ENCODE results near the gene TTC39C.

Gene TTC39C

DNA sequence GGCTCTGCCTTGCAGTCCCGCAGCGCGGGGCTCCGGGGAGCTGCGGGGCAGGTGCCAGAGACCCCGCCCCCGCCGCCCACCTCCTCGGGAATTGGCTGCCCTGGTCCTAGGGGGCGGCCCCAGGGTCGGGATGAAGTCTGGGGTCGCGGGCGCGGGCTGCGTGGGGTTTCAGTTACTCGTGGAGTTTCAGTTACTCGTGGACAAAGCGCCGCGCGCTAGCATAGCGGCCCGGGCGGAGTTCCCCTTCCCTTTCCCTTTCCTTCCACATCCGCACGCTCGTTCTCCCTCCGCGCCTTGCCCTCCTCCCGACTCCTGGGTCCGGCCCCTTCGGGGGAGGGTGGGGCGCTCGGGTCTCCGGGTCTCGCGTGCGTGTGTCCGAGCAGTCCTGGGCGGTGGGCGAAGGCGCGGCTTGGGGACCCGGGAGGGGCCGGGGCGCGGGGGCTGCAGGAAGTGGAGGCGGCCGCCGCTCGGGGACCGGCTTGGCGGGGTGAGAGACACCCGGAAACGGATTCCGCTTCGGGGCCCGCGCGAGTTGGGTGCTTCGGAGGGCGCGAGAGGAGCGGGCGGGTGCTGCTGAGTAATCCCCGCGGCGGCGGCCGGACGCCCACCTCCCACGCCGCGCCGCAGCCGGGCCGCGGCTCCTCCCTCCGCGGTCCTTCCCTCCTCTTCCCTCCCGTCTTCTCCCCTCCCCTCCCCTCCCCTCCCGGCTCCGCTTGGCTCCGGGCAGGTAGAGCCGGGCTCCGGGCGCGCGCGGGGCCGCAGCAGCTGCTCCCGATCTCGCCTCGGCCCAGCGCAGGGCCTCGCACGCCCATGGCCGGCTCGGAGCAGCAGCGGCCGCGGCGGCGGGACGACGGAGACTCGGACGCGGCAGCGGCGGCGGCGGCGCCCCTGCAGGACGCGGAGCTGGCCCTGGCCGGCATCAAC, at the start of gene TTC39C:
TTC39C (plus strand) TSS at position 693 of the 924 bp plus-strand sequence; CDS start at position 811, 118 bp downstream.
- DNase-seq (ENCODE audit: low read depth, low spot score): peak; percentile 66

DNA sequence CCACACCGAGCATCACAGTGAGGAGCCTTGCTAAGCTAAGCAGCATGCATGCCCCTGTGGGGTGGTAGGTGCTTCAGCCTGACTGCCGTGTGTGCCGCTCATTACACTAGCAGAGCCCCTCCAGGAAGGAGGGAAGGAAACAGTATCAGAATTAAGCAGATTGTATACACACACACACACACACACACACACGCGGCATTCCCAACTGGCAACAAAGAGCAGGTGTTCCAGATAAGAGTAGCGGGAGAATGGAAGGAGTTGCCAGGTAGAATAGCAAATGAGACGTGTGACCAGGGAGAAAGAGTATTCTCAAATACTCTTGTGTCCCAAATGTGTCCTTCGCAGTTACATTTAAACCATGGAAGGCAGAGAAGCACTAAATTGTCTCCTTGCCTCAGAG, 47.6 kb upstream of the TTC39C start:
- no peak for DNase-seq (ENCODE audit: low read depth, low spot score)

DNA sequence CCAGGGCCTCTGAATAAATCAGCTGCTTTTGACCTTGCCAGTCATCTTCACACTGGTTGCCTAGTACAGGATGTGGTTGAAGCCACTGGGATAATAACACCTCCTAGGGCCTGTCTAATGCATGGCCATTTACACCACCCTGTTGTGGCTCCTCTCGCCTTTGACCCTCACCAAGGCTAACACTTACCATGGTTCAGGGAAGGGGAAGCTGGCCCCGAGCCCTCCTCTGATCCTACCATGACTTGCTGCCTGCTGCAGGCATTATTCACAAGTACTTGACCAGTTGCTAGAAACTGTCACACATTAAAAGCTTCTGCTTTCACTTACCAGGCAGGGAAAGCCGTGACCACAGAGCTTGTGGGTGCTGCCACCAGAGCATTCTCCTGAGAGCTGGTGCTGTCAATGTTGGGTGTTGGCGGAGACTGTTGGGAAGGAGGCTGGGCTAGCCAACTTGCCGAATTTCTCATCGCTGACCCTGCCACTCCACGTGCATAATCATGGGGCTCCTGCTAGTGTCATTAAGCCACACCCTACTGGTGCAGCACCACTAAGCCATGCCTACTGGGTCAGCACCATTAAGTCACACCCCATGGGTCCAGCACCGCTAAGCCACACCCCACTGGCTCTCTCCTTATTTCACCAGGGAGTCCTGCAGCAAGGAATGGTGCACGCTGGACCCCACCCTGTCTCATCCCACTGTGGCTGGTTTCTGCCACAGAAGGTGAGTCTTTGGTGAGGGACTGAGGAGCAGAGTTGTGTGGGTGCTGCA, 47.0 kb upstream of the TTC39C start:
- no peak for DNase-seq (ENCODE audit: low read depth, low spot score)

DNA sequence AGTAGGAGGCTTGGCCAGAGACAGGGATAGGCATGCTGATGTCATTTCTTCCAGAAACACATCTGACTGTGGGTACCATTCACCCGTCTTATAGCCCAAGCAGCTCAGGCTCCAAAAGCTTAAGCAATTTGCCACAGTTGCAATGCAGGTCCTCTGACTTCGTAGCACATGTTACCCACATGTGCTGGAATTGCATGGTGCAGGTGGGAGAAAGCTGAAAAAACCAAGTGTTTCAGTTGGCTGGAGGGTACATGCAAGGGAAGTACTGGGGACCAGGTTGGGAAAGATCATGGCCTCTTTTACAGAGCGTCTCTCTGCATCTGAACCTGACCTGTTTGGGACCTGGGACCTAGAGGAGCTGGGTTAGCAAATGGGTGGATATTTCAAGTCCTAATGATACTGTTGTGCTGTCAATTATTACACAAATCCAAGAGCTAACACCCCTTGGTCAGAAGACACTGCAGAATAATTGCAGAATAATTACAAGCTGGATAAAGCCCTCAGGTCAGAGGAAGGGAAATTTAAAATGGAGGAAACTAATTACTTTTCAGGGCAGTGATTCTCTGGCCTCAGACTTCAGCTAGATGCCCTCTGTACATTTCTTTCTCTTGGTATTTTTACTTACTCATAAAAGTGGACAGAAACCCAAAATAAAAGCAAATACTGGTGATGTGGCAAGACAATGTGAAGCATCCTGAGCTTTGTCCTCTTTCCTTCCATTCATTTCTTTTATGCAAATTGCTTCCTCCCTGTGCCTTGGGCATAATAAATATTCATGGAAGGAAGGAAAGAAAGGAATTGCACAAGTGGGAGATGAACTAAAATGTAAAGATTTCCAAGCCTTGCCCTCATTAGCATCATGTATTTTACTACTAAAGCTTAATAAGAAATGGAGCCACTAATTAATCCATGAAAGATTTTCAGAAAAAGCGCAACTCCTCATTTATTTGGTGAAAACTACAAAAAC, 45.6 kb upstream of the TTC39C start:
- DNase-seq (ENCODE audit: low read depth, low spot score): no peak

DNA sequence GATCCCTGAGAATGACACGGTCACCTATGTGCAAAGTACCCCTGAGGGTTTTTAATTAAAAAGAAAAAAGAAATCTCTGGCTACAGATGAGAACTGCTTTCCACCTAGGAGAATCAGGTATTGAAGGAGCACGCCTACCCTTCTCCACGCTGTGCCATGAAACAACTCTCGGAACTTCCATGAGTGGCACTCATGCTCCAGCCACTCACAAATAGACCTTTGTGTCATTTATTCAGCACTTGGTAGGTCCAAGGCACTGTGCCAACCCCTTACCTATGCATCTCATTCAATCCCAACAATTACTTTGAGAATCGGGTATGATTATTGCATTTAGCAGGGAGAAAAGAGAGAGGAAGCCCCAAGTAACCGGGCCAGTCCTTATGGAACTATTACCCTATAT, 44.9 kb upstream of the TTC39C start:
- no peak for DNase-seq (ENCODE audit: low read depth, low spot score)

DNA sequence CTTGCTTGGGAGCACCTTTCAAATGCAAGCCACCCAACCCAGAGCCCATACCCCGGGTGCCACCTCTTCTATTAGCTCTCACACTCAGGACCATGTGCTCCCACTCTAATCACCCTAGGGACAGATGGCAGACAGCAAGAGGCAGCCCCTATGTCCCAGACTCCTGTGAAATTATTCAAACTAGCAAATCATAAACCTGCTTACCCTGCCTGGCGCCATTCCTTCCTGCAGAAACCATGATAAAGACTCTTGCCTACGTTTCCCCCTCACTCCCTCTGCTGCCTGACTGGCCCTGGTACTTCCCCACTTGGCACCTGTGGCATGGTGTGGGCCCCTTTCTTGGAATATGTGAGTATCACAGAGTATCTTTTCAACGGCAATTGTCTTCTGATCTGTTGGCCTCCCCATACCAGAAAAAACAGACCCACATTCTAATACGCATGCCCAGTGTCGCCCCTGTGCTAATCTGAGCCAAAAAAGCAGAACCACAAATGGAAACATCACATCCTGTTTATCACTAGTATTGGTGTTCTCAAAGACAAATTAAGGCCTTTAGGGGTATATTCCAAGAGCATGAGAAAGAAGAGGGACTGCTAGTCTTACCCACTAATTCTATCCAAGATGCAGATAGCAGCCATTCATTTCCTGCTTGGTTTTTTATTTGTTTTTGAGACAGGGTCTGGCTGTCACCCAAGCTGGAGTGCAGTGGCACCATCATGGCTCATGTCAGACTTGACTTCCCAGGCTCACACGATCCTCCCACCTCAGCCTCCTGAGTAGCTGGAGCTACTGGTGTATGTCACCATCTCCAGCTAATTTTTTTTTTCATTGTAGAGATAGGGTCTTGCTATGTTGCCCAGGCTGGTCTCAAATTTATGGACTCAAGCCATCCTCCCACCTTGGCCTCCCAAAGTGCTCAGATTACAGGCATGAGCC, 44.1 kb upstream of the TTC39C start:
- DNase-seq (ENCODE audit: low read depth, low spot score): no peak

DNA sequence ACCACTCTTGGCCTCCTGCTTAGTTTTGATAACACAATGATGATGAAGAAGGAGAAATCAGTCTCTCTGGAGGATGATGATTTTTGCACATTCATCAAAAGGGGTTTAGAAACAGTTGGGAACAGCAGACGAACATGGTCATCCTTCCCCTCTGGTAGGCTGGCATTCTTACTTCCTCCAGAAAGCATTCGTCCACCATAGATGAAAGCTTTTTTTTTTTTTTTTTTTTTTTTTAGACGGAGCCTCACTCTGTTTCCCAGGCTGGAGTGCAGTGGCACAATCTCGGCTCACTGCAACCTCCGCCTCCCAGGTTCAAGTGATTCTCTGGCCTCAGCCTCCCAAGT, 43.5 kb upstream of the TTC39C start:
- no peak for DNase-seq (ENCODE audit: low read depth, low spot score)

DNA sequence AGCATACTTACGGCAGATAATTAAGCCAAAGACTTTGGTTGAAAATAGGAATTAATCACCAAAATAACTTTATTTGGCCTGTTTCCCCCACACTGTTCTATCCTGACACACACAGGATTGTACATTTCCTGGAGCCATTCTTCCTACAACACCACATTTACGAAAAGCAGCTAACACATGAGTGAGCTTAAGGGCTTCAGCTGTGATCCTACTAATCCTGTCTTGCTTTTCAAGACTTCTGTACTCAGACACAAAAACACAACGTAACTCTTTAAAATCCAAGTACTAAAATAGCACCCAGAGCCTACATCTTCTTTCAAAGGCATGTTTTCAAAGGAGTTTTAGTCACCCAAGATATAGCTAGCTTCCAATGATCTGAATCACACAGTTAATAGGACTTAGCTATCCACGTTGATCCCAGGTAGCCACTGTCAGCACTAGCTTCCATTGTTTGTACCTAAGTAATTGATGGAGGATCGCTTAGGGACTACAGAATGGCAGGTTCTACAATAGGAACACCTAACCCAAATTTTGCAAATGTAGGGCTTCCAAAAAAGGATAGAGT, 42.8 kb upstream of the TTC39C start:
- DNase-seq (ENCODE audit: low read depth, low spot score): no peak

DNA sequence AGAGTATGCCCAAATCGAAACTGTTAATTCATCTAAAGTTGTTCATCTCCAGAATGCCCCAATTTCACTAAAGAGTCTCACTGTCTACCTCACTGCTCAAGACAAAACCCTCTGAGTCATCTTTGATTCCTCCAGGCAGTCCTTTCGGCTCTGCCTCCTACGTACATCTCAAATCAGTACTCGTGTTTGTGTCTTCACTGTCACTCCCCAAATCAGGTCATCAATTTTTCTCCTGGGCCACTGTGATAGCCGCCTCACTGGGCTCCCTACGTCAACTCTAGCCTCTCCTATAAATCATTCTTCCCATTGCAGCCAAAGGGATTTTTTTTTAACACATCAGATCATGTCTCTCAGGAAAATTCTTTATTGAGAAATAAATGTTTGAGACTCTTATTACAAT, 42.1 kb upstream of the TTC39C start:
- DNase-seq (ENCODE audit: low read depth, low spot score): peak; percentile 26

DNA sequence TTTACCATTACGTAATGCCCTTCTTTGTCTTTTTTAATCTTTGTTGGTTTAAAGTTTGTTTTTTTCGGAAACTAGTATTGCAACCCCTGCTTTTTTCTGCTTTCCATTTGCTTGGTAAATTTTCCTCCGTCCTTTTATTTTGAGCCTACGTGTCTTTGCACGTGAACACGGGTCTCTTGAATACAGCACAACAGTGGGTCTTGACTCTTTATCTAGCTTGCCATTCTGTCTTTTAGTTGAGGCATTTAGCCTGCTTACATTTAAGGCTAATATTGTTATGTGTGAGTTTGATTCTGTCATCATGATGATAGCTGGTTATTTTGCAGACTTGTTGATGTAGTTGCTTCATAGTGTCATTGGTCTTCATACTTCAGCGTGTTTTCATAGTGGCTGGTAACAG, 37.5 kb upstream of the TTC39C start:
- no peak for DNase-seq (ENCODE audit: low read depth, low spot score)

DNA sequence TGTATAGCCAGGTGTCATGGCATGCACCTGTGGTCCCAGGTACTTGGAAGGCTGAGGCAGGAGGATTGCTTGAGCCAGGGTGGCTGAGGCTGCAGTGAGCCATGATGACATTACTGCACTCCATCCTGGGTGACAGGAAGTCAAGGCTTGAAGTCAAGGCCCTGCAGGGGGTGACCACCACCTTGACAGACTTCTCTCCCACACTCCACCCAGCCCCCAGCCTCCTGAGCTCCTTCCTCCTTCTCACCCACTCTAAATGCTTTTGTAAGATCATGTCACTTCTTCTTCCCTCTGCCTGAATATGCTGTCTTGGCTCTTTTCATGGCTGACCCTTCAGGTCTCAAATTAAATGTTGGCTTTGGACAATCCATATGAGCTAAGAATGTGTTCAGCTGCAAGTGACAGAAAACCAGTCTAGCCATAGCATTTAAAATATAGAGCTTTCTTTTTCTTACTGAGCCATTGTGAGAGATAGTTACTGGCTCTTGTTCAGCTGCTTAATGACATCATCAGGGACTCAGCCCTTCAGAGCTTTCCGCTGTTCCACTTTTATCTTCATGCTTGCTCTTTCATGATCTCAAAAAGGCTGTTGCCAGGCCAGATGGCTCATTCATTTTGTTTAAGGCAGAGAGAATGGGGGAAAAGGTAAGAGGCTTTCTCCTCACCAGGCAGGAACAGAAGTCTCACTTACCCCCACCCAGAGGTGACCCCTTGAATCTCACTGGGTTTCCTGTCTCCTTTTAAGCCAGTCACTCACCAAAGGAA, 36.7 kb upstream of the TTC39C start:
- no peak for DNase-seq (ENCODE audit: low read depth, low spot score)

DNA sequence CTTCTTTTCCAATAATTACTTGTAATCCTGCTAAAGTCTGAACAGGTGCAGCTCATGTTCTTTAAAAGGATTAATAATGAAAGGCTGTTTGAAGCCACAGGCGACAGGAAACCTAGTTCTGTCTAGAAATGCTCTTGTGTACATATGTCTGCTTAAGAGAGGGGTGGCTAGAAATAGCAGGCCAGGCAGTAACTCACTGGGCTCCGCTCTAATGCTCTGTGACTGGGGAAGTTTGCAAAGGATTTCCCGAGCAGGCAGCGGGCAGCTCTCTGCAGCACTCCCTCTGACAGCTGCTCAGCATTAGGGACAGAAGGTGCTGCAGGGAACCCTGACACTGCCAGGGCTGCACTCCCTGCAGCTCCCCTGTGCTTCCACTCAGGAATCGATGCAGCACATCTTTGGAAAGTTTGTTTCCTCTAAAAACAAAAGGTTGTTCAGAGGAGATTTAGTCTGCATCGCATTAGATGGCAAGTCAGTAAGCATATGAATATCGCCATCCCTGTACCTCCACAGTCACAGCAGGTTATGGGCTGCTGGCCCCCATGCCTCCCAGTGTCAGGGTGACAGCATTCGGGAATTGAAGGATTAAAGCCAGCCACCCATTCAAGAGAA, 33.1 kb upstream of the TTC39C start:
- DNase-seq (ENCODE audit: low read depth, low spot score): no peak

DNA sequence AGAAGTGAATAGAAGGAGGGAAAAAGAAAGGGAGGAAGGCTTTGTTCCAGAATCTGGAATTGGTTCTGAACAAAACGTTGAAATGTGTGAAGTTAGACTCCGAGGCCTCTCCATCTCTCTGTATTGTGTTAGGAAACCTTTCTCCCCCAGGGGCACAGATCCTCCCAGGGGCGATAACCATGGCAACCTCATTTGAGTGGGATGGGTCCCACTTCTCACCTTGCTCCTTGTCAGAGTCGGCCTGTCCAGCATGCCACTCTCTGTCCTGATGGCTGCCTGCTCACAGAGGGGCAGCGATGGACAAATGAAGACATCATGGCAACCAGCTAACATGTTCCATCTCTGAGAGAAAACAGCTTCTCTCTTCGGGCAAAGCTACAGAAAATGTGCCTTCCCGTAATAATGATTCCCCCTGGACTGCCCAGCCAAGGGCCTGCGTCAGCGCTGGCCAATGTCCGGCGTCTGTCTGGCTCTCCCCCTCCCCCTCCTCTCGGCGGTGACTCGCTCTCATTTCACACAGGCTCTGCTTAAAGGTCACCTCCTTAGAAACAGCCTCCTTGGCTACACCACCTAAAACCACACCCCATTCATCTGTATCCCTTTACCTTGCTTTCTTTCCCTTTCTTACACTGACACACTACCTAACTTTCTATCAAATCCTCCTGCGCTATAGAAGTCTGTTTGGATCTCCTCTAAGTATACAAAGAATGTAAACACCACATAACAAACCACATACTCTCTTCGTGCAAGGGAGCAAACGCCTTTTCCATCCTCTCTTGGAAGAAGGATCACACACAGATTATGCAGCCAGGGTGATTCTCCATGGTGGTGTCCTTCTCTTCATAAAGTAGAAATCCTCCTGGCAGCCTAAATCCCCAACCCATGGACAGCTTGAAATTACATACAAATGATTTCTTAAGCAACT, 32.1 kb upstream of the TTC39C start:
- DNase-seq (ENCODE audit: low read depth, low spot score): no peak

DNA sequence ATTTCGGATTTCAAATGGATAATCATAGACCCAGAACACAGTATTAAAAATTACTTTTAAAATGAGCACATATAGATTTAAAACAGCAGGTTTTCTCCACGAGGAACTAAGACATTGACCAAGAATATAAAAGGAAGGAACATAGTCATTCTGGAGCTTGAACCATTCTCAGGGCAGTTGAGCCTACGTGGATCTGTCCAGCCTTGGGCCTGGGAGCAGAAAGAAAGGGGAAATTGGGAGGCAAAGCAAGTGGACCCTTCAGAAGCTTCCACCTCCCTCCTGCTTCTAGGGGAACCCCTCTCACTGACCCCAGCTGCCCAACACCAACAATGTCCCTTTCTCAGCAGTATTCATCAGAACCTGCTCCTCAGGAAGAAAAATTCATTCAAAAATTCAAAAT, 31.4 kb upstream of the TTC39C start:
- DNase-seq (ENCODE audit: low read depth, low spot score): no peak

DNA sequence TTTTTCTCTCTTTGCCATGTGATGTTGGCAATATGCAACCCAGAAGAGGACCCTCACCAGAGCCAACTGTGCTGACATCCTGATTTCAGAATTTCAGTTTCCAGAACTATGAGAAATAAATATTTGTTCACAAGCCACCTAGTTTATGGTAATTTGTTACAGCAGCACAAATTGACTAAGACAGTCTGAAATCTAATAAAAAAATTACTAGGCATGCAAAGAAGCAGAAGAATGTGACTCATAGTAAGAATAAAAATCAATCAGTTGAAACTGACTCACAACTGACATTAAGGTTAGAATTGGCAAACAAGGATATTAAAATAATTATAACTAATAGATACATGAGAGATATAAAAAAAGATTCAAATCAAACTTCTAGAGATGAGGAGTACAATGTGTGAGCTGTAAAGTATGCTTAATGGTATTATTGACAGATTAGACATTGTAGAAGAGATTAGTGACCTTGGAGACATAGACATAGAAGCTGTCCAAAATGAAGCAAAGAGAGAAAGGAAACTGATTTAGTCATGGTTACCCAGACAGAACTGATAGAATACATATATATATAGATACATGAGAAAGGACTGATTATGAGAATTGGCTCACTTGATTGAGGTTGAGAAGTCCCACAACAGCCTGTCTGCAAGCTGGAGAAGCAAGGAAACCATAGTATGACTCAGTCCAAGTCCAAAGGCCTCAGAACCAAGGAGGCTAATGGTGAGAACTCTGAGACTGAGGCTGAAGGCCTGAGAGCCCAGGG, 27.8 kb upstream of the TTC39C start:
- no peak for DNase-seq (ENCODE audit: low read depth, low spot score)

DNA sequence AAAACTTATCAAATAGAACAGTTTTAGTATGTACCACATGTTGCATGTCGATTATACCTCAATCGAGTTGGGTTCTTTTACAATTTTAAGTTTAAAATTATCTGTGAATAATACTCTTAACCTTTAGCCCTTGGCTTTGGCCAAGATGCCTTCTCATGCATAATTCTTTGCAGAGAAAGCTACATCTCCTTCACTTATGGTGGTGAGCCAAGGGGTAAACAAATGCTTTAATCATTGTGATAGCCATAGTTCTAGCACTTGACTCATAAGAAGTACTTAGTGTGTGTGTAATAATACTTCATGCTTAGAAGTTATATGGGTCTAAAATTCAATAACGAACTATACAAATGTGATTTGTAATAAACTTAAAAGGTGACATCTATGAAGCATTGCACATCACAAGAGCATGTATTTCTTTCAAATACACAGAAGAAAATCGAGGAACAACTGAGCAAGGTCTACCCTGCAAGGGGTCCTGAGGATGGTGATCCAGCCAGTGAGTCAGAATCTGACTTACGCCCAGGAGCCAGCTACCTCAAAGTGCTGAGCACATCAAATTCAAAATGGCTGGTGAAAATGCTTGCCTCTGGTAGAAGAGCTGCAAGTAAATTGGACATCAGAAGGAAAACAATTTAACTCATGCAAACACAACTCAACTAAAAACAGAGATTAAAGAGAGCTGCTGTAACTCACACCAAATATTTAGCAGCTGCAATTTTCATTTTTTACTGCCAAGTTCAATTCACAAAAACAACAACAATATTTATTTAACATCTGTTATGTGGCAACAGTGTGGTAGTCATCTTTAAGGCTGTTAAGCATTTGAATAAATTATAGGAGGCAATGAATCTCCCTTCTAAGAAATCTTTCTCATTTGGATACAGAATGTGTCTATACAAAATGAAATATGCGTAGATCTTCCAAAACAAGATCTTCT, 23.8 kb upstream of the TTC39C start:
- DNase-seq (ENCODE audit: low read depth, low spot score): no peak
